Smooth muscle cell (in vitro differentiated cells): ENCODE results near the gene SMPD4. TPM values are rescaled to one million over a fixed set of nuclear protein-coding genes. Genes with fewer than 3 reads are reported as not detected.
"Not testable (repeated sequence)": the region's sequence is repeated elsewhere in the genome, so short reads cannot be mapped to it uniquely, and the experiment has no call there.

ENCODE experiments used
- DNase-seq: peaks from one replicate; lab custom pipeline; 2025; ENCODE audit not compliant: unreplicated experiment; lab: John Stamatoyannopoulos, UW
- H2AFZ ChIP-seq: fragments of 200-600 bp; sonication (generic); 2 replicates; pipeline ENCODE4 v1.6.0; 2016; ENCODE audit warnings: antibody characterized with exemption, low read depth, mild to moderate bottlenecking
- H3F3A ChIP-seq: fragments of 200-600 bp; sonication (generic); 2 replicates; pipeline ENCODE4 v1.6.0; 2017; ENCODE audit warnings: antibody characterized with exemption, low read depth
- H3K27ac ChIP-seq: fragments of 200-600 bp; sonication (generic); 2 replicates; pipeline ENCODE4 v1.5.1; 2016; ENCODE audit warnings: low read depth, mild to moderate bottlenecking
- H3K27me3 ChIP-seq: fragments of 200-600 bp; sonication (generic); 2 replicates; pipeline ENCODE4 v1.6.1; 2016; ENCODE audit warnings: low read depth, mild to moderate bottlenecking
- H3K36me3 ChIP-seq: fragments of 200-600 bp; sonication (generic); 2 replicates; pipeline ENCODE4 v1.5.1; 2016; ENCODE audit warnings: low read depth
- H3K4me1 ChIP-seq: fragments of 200-600 bp; sonication (generic); 2 replicates; pipeline ENCODE4 v1.5.1; 2016; ENCODE audit warnings: low read depth
- H3K4me2 ChIP-seq: fragments of 200-600 bp; sonication (generic); 2 replicates; pipeline ENCODE4 v1.6.0; 2016; ENCODE audit warnings: mild to moderate bottlenecking
- H3K4me3 ChIP-seq: fragments of 200-600 bp; sonication (generic); 2 replicates; pipeline ENCODE4 v1.5.1; 2016; ENCODE audit warnings: mild to moderate bottlenecking
- H3K79me2 ChIP-seq: fragments of 200-600 bp; sonication (generic); 2 replicates; pipeline ENCODE4 v1.6.0; 2016; ENCODE audit warnings: low read depth, mild to moderate bottlenecking
- H3K9ac ChIP-seq: fragments of 200-600 bp; sonication (generic); 2 replicates; pipeline ENCODE4 v1.6.0; 2016; ENCODE audit warnings: low read depth
- H3K9me3 ChIP-seq: fragments of 200-600 bp; sonication (generic); replicated peaks from 2 replicates; pipeline ENCODE4 v1.5.1; 2016; ENCODE audit warnings: low read depth
- H4K20me1 ChIP-seq: fragments of 200-600 bp; sonication (generic); 2 replicates; pipeline ENCODE4 v1.6.0; 2016; ENCODE audit warnings: low read depth
- WGBS: methylation state at CpG from one replicate; pipeline ENCODE4 v1.1.7; 2016; ENCODE audit warnings: low lambda C conversion rate; 5-methylcytosine and 5-hydroxymethylcytosine counted together
- polyA plus RNA-seq: library from polyadenylated mRNA; unstranded; fragments of >200 nt; fragmentation: Nextera tagmentation; extraction: Ambion mirVana; gene quantifications from 2 replicates; pipeline ENCODE4 v1.2.1, GENCODE V29; 2016
- total RNA-seq: library from RNA; depleted of rRNA; stranded (reverse); fragments of >200 nt; gene quantifications from 2 replicates; pipeline ENCODE4 v1.2.3, GENCODE V29; 2014
- TF ChIP-seq, protein P1 (sequence below): fragments of 200-600 bp; sonication (generic); IDR thresholded peaks from 2 replicates; pipeline ENCODE4 v1.5.1; 2017; ENCODE audit warnings: borderline replicate concordance, mild to moderate bottlenecking, antibody characterized with exemption; ENCODE audit not compliant: insufficient read depth, poor library complexity, severe bottlenecking

The SMPD4 gene
- total and polyA plus RNA-seq, 2 experiments from 2014 or later: 29.8 to 53.6 TPM

- H3K4me1 ChIP-seq: no peaks in the 10 kb centered on the region
- H3K36me3 ChIP-seq: peaks cover 4% of the 10 kb centered on the region
- H4K20me1 ChIP-seq: no peaks in the 10 kb centered on the region
- TF ChIP-seq, protein P1, sequence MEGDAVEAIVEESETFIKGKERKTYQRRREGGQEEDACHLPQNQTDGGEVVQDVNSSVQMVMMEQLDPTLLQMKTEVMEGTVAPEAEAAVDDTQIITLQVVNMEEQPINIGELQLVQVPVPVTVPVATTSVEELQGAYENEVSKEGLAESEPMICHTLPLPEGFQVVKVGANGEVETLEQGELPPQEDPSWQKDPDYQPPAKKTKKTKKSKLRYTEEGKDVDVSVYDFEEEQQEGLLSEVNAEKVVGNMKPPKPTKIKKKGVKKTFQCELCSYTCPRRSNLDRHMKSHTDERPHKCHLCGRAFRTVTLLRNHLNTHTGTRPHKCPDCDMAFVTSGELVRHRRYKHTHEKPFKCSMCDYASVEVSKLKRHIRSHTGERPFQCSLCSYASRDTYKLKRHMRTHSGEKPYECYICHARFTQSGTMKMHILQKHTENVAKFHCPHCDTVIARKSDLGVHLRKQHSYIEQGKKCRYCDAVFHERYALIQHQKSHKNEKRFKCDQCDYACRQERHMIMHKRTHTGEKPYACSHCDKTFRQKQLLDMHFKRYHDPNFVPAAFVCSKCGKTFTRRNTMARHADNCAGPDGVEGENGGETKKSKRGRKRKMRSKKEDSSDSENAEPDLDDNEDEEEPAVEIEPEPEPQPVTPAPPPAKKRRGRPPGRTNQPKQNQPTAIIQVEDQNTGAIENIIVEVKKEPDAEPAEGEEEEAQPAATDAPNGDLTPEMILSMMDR: no peak
- no peaks in the 10 kb centered on the region for H3F3A ChIP-seq
- H3K27ac ChIP-seq: no peak overlapping the region
- H3K9ac ChIP-seq: no peak overlapping the region
- no peak overlapping the region for H3K4me3 ChIP-seq
- 94% methylated on average over 7 of the region's 7 CpGs for WGBS
- H3K4me2 ChIP-seq: no peak overlapping the region
- no peaks in the 10 kb centered on the region for H3K9me3 ChIP-seq
- H3K27me3 ChIP-seq: no peaks in the 10 kb centered on the region
- no peak overlapping the region for H2AFZ ChIP-seq
- no peak for DNase-seq
- peaks cover 4% of the 10 kb centered on the region for H3K79me2 ChIP-seq
Measured at GRCh38 chr2:130169896-130170295, 11.5 kb downstream of the SMPD4 start.

DNA sequence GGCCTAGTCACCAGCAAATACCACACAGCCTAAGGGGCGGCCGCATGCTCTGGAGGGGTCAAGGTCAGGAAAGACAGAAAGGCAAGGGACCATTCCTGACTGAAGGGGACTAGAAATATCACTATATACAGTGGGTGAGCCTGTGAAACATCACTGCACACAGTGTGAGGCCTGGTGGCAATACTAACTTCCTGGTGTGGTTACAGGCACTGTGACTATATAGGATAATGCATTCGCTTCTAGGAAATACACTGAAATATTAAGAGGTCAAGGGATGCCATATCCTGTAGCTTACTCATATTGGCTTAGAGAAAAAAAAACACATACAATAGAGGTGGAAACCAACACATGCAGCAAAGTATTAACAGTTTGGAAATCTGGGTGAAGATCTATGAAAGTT, 12.2 kb downstream of the SMPD4 start:
- H3K4me2 ChIP-seq, H3K27me3 ChIP-seq, H3K9me3 ChIP-seq, H2AFZ ChIP-seq, DNase-seq, H3F3A ChIP-seq, H3K79me2 ChIP-seq, H3K27ac ChIP-seq, H3K36me3 ChIP-seq, H3K9ac ChIP-seq, H3K4me3 ChIP-seq, H3K4me1 ChIP-seq, H4K20me1 ChIP-seq: not testable (repeated sequence)
- 97% methylated on average over 3 of the region's 3 CpGs for WGBS

GRCh38 chr2:130166611-130167010, 14.8 kb downstream of the SMPD4 start:
- not testable (repeated sequence) for H3K27me3 ChIP-seq, H3K9ac ChIP-seq, H2AFZ ChIP-seq, H3K79me2 ChIP-seq, H3K4me1 ChIP-seq, DNase-seq, H3F3A ChIP-seq, H4K20me1 ChIP-seq, H3K9me3 ChIP-seq, H3K36me3 ChIP-seq, H3K4me3 ChIP-seq, H3K27ac ChIP-seq, H3K4me2 ChIP-seq
- WGBS: 85% methylated on average over 3 of the region's 3 CpGs

- no peaks in the 10 kb centered on the region for H3K27me3 ChIP-seq
- no peak for DNase-seq
- H3K4me1 ChIP-seq: no peaks in the 10 kb centered on the region
- TF ChIP-seq, protein P1: no peak
- 98% methylated on average over 8 of the region's 8 CpGs for WGBS
- H3K9me3 ChIP-seq: no peaks in the 10 kb centered on the region
- no peak overlapping the region for H2AFZ ChIP-seq
- H3K36me3 ChIP-seq: peaks cover 4% of the 10 kb centered on the region
- no peak overlapping the region for H3K4me3 ChIP-seq
- no peaks in the 10 kb centered on the region for H3K79me2 ChIP-seq
- H3F3A ChIP-seq: no peaks in the 10 kb centered on the region
- no peak overlapping the region for H3K27ac ChIP-seq
- H3K9ac ChIP-seq: no peak overlapping the region
- no peaks in the 10 kb centered on the region for H4K20me1 ChIP-seq
- H3K4me2 ChIP-seq: no peak overlapping the region
Measured at GRCh38 chr2:130165293-130166016, 15.9 kb downstream of the SMPD4 start.
